Germinal center (tissue), 1 donor: ENCODE data around the gene SUSD6.

Experiments
- DNase-seq: peaks from one replicate; pipeline ENCODE4 v3.0.0; 2012; ENCODE audit warnings: mixed read lengths, low spot score

Gene SUSD6

GRCh38 chr14:69760810-69761209, 149.4 kb downstream of the SUSD6 start:
- no peak for DNase-seq

GRCh38 chr14:69763761-69764510, 152.5 kb downstream of the SUSD6 start:
- no peak for DNase-seq
